Astrocyte (in vitro differentiated cells and primary cell): ENCODE results near the gene NFIA. TPM values are rescaled to one million over a fixed set of nuclear protein-coding genes. Genes with fewer than 3 reads are reported as not detected.
A peak's percentile ranks its signal among the peaks of the same experiment; 100 is the strongest.

ENCODE experiments used
- DNase-seq: peaks from one replicate; pipeline ENCODE4 v3.0.0-alpha.2; 2010; ENCODE audit warnings: low read depth
- FAIRE-seq: peaks from 2 replicates; lab custom pipeline; 2011; peaks lifted over from hg19 to GRCh38; lab: Jason Lieb, UNC
- H2AFZ ChIP-seq: 2 replicates; pipeline ENCODE4 v1.6.0; 2012; ENCODE audit warnings: low read depth, low read length, inconsistent platforms
- H3K27ac ChIP-seq: 2 replicates; pipeline ENCODE4 v1.5.1; 2011; ENCODE audit warnings: low read depth, low read length, inconsistent platforms
- H3K27me3 ChIP-seq: 2 replicates; pipeline ENCODE4 v1.6.0; 2011; ENCODE audit warnings: low read length, inconsistent platforms; ENCODE audit not compliant: insufficient read depth
- H3K36me3 ChIP-seq: 2 replicates; pipeline ENCODE4 v1.5.1; 2011; ENCODE audit warnings: low read length, inconsistent platforms; ENCODE audit not compliant: insufficient read depth
- H3K4me1 ChIP-seq: 2 replicates; pipeline ENCODE4 v1.5.1; 2011; ENCODE audit warnings: low read length, inconsistent platforms; ENCODE audit not compliant: insufficient read depth
- H3K4me2 ChIP-seq: 2 replicates; pipeline ENCODE4 v1.6.0; 2012; ENCODE audit warnings: low read length, inconsistent platforms
- H3K4me3 ChIP-seq: 2 replicates; pipeline ENCODE4 v1.5.1; 2011; ENCODE audit warnings: low read depth, mild to moderate bottlenecking, low read length, inconsistent platforms; ENCODE audit not compliant: insufficient read depth
- H3K79me2 ChIP-seq: 2 replicates; pipeline ENCODE4 v1.6.0; 2012; ENCODE audit warnings: mild to moderate bottlenecking, low read length, inconsistent platforms; ENCODE audit not compliant: insufficient read depth
- H3K9ac ChIP-seq: 2 replicates; pipeline ENCODE4 v1.6.0; 2012; ENCODE audit warnings: mild to moderate bottlenecking, low read length, inconsistent platforms
- H3K9me3 ChIP-seq: 2 replicates; pipeline ENCODE4 v1.5.1; 2012; ENCODE audit warnings: low read depth, mild to moderate bottlenecking, low read length, inconsistent platforms; ENCODE audit not compliant: insufficient read depth
- H4K20me1 ChIP-seq: 2 replicates; pipeline ENCODE4 v1.6.0; 2012; ENCODE audit warnings: low read length, inconsistent platforms; ENCODE audit not compliant: insufficient read depth
- H3K27ac Mint-ChIP-seq: one replicate; pipeline ENCODE4 v1.8.0; 2021; ENCODE audit warnings: mild to moderate bottlenecking, mixed read lengths; ENCODE audit not compliant: unreplicated experiment
- H3K27me3 Mint-ChIP-seq: one replicate; pipeline ENCODE4 v1.8.0; 2021; ENCODE audit warnings: low read depth, mixed read lengths; ENCODE audit not compliant: unreplicated experiment
- H3K36me3 Mint-ChIP-seq: one replicate; pipeline ENCODE4 v1.8.0; 2021; ENCODE audit warnings: low read depth, mixed read lengths; ENCODE audit not compliant: unreplicated experiment
- H3K4me1 Mint-ChIP-seq: one replicate; pipeline ENCODE4 v1.8.0; 2021; ENCODE audit warnings: low read depth, mixed read lengths; ENCODE audit not compliant: unreplicated experiment
- H3K4me3 Mint-ChIP-seq: one replicate; pipeline ENCODE4 v1.8.0; 2021; ENCODE audit warnings: mild to moderate bottlenecking, moderate library complexity, mixed read lengths; ENCODE audit not compliant: unreplicated experiment
- H3K9me3 Mint-ChIP-seq: one replicate; pipeline ENCODE4 v1.8.0; 2021; ENCODE audit warnings: mild to moderate bottlenecking, mixed read lengths; ENCODE audit not compliant: unreplicated experiment
- CTCF ChIP-seq: IDR thresholded peaks from 2 replicates; pipeline ENCODE4 v1.5.1; 2011; ENCODE audit warnings: low read depth, mild to moderate bottlenecking, inconsistent platforms, low read length, moderate library complexity; ENCODE audit not compliant: insufficient read depth
- EZH2 ChIP-seq: IDR thresholded peaks from 2 replicates; pipeline ENCODE4 v1.6.1; 2012; ENCODE audit warnings: mild to moderate bottlenecking, low read length, inconsistent platforms; ENCODE audit not compliant: insufficient read depth
- total RNA-seq: library from RNA; stranded (reverse); gene quantifications from 2 replicates; pipeline ENCODE4 v1.2.1, GENCODE V29; 2021

The NFIA gene
- total RNA-seq, 1 donor from 2014 or later = 4.6 TPM

GRCh38 chr1:61142726-61143500 lies 60.6 kb downstream of the NFIA start:
- H3K27ac ChIP-seq = no peak overlapping the region
- H3K9me3 ChIP-seq = no peaks in the 10 kb centered on the region
- H3K27me3 ChIP-seq = no peaks in the 10 kb centered on the region
- no peak overlapping the region for H3K4me3 ChIP-seq
- Mint-ChIP-seq H3K4me3 (no peak overlapping the region), H3K9me3 (no peaks in the 10 kb centered on the region), H3K36me3 (no peaks in the 10 kb centered on the region), H3K27ac (no peak overlapping the region), H3K27me3 (peaks cover 5% of the 10 kb centered on the region), H3K4me1 (peaks cover 9% of the 10 kb centered on the region)
- H3K4me2 ChIP-seq = no peak overlapping the region
- peak; percentile 26 for FAIRE-seq
- TF ChIP-seq EZH2 (no peak), CTCF (no peak)
- H3K36me3 ChIP-seq = no peaks in the 10 kb centered on the region
- H2AFZ ChIP-seq = no peak overlapping the region
- no peak overlapping the region for H3K9ac ChIP-seq
- H4K20me1 ChIP-seq = no peaks in the 10 kb centered on the region
- peaks cover 7% of the 10 kb centered on the region for H3K4me1 ChIP-seq
- DNase-seq = no peak
- no peaks in the 10 kb centered on the region for H3K79me2 ChIP-seq

- no peaks in the 10 kb centered on the region for H3K79me2 ChIP-seq
- peaks cover 9% of the 10 kb centered on the region for H3K4me1 Mint-ChIP-seq
- no peak overlapping the region for H3K27ac ChIP-seq
- DNase-seq = no peak
- H3K27me3 ChIP-seq = no peaks in the 10 kb centered on the region
- no peak overlapping the region for H3K27ac Mint-ChIP-seq
- H3K36me3 Mint-ChIP-seq = no peaks in the 10 kb centered on the region
- H3K4me3 ChIP-seq = no peak overlapping the region
- H3K27me3 Mint-ChIP-seq = peaks cover 10% of the 10 kb centered on the region
- H2AFZ ChIP-seq = no peak overlapping the region
- H4K20me1 ChIP-seq = no peaks in the 10 kb centered on the region
- no peak overlapping the region for H3K9ac ChIP-seq
- H3K4me1 ChIP-seq = peaks cover 7% of the 10 kb centered on the region
- TF ChIP-seq CTCF (no peak), EZH2 (no peak)
- H3K36me3 ChIP-seq = no peaks in the 10 kb centered on the region
- H3K4me2 ChIP-seq = no peak overlapping the region
- no peak for FAIRE-seq
- H3K4me3 Mint-ChIP-seq = no peak overlapping the region
- no peaks in the 10 kb centered on the region for H3K9me3 ChIP-seq
- H3K9me3 Mint-ChIP-seq = no peaks in the 10 kb centered on the region
Observed at GRCh38 chr1:61143821-61144424, 61.6 kb downstream of the NFIA start.
